Left ventricle myocardium superior (tissue), 1 donor: Measurements from ENCODE around the gene TCEANC2. TPM values are rescaled to one million over a fixed set of nuclear protein-coding genes. Genes with fewer than 3 reads are reported as not detected.

Experiments used
- ATAC-seq: fragments of 200-7000 bp; cut with Tn5 transposase; one replicate; pipeline ENCODE4 v1.9.1; 2020; ENCODE audit warnings: mild to moderate bottlenecking, moderate library complexity
- DNase-seq: peaks from one replicate; pipeline ENCODE4 v3.0.0-alpha.2; 2020
- intact Hi-C: fragments of 100-400 bp; cut with micrococcal nuclease; formaldehyde crosslinking; loops from one replicate; pipeline ENCODE4 v1.11.0; 2022
- total RNA-seq: library from RNA; stranded (reverse); fragmentation: NEBNext Ultra II Directional; extraction: Animal tissue kit (Norgen Biotek cat#: 25700); gene quantifications from one replicate; pipeline ENCODE4 v1.2.1, GENCODE V29; 2021
- donor health status: DM: no; HTN: yes; CAD: no; lungs with severe emphysema.

The TCEANC2 gene
- total RNA-seq, 1 donor from 2014 or later = 4.7 TPM

GRCh38 chr1:54124906-54125305, 71.5 kb downstream of the TCEANC2 start:
- DNase-seq (no peak), ATAC-seq (no peak)
- intact Hi-C loops = loop anchor here (5.0 to 10.0 kb wide), 2 partner anchors 280 to 362 kb away; partner anchors contain the start of gene SSBP3

GRCh38 chr1:54125386-54126070, 72.1 kb downstream of the TCEANC2 start:
- DNase-seq (peak; percentile 52), ATAC-seq (peak; percentile 56)
- intact Hi-C loops = loop anchor here (5.0 to 10.0 kb wide), 2 partner anchors 279 to 362 kb away; partner anchors contain the start of gene SSBP3

- DNase-seq (no peak), ATAC-seq (no peak)
- intact Hi-C loops = loop anchor here (5.0 to 10.0 kb wide), 2 partner anchors 278 to 361 kb away; partner anchors contain the start of gene SSBP3
Measured at GRCh38 chr1:54126271-54126815, 72.9 kb downstream of the TCEANC2 start.

- ATAC-seq (no peak), DNase-seq (no peak)
- intact Hi-C loops = loop anchor here (5.0 to 10.0 kb wide), 2 partner anchors 277 to 360 kb away; partner anchors contain the start of gene SSBP3
Measured at GRCh38 chr1:54127594-54128300, 74.3 kb downstream of the TCEANC2 start.

- no peak for ATAC-seq
- DNase-seq = no peak
- intact Hi-C loops = loop anchor here (5.0 to 10.0 kb wide), 2 partner anchors 275 to 357 kb away; partner anchors contain the start of gene SSBP3
Measured at GRCh38 chr1:54129858-54130257, 76.5 kb downstream of the TCEANC2 start.

GRCh38 chr1:54131419-54131818, 78.0 kb downstream of the TCEANC2 start:
- intact Hi-C loops = no loop called here
- no peak for ATAC-seq

GRCh38 chr1:54132495-54132894, 79.1 kb downstream of the TCEANC2 start:
- DNase-seq (no peak), ATAC-seq (no peak)
- intact Hi-C loops = no loop called here

More at GRCh38 chr1:54131419-54131818, 78.0 kb downstream of the TCEANC2 start:
- no peak for DNase-seq

- DNase-seq (no peak), ATAC-seq (no peak)
Measured at GRCh38 chr1:54134295-54134694, 80.9 kb downstream of the TCEANC2 start.

GRCh38 chr1:54135436-54136120, 82.2 kb downstream of the TCEANC2 start:
- DNase-seq = no peak
- no peak for ATAC-seq

More at GRCh38 chr1:54134295-54134694, 80.9 kb downstream of the TCEANC2 start:
- intact Hi-C loops = no loop called here

GRCh38 chr1:54136269-54136896, 83.0 kb downstream of the TCEANC2 start:
- ATAC-seq (no peak), DNase-seq (no peak)
- intact Hi-C loops = no loop called here

More at GRCh38 chr1:54135436-54136120, 82.2 kb downstream of the TCEANC2 start:
- intact Hi-C loops = no loop called here

GRCh38 chr1:54136963-54137533, 83.6 kb downstream of the TCEANC2 start:
- no peak for ATAC-seq
- intact Hi-C loops = no loop called here
- no peak for DNase-seq

GRCh38 chr1:54137534-54138061, 84.2 kb downstream of the TCEANC2 start:
- no peak for DNase-seq
- intact Hi-C loops = no loop called here
- no peak for ATAC-seq

- intact Hi-C loops = no loop called here
- no peak for ATAC-seq
- no peak for DNase-seq
Measured at GRCh38 chr1:54138994-54139393, 85.6 kb downstream of the TCEANC2 start.

- intact Hi-C loops = no loop called here
- no peak for ATAC-seq
- no peak for DNase-seq
Measured at GRCh38 chr1:54139711-54140110, 86.3 kb downstream of the TCEANC2 start.

- ATAC-seq (no peak), DNase-seq (no peak)
- intact Hi-C loops = no loop called here
Measured at GRCh38 chr1:54142146-54142900, 88.9 kb downstream of the TCEANC2 start.

GRCh38 chr1:54144366-54144765, 91.0 kb downstream of the TCEANC2 start:
- DNase-seq = no peak
- ATAC-seq = no peak
- intact Hi-C loops = no loop called here

- ATAC-seq = no peak
- intact Hi-C loops = no loop called here
- no peak for DNase-seq
Measured at GRCh38 chr1:54149734-54150133, 96.3 kb downstream of the TCEANC2 start.

GRCh38 chr1:54151013-54151412, 97.6 kb downstream of the TCEANC2 start:
- no peak for DNase-seq
- intact Hi-C loops = no loop called here
- no peak for ATAC-seq
